Motor neuron (in vitro differentiated cells): ENCODE measurements around the gene SLC44A4. TPM values are rescaled to one million over a fixed set of nuclear protein-coding genes. Genes with fewer than 3 reads are reported as not detected.
"Not testable (repeated sequence)": the region's sequence is repeated elsewhere in the genome, so short reads cannot be mapped to it uniquely, and the experiment has no call there.

Source experiments
- ATAC-seq, 8 experiments: fragments of 200-7000 bp; cut with Tn5 transposase; replicated peaks in 6 of 8; 2 replicates each; pipeline ENCODE4 v1.8.0; 2021; ENCODE audit warnings: mild to moderate bottlenecking in 8 of 8, moderate library complexity in 8 of 8
- H3K27ac ChIP-seq, 2 donors: fragments of 250-450 bp; sonication (Bioruptor Pico); 2 replicates each; pipeline ENCODE4 v1.9.0; 2021; ENCODE audit warnings: antibody characterized with exemption in 2 of 2, mild to moderate bottlenecking in 2 of 2, moderate library complexity in 1 of 2
- H3K4me1 ChIP-seq, 2 donors: fragments of 250-450 bp; sonication (Bioruptor Pico); replicated peaks in 1 of 2; 2 replicates each; pipeline ENCODE4 v1.6.1; 2021; ENCODE audit warnings: antibody characterized with exemption in 2 of 2, mild to moderate bottlenecking in 2 of 2, moderate library complexity in 1 of 2
- H3K4me3 ChIP-seq, 5 donors: fragments of 250-450 bp; sonication (Bioruptor Pico); 2 replicates each; pipeline ENCODE4 v1.9.0; 2021; ENCODE audit warnings: antibody characterized with exemption in 5 of 5, mild to moderate bottlenecking in 5 of 5, moderate library complexity in 4 of 5
- WGBS, 10 experiments: fragments of 450-650 bp; shearing (Covaris generic); methylation state at CpG; one replicate each; pipeline ENCODE4 v1.0.0; 2022; 5-methylcytosine and 5-hydroxymethylcytosine counted together
- in situ Hi-C, 9 experiments: fragments of 400-800 bp; cut with MboI; loops; one replicate each; pipeline ENCODE4 v1.15.0; 2021; ENCODE audit warnings: low sequenced_read_pairs in 9 of 9, low pct_unique_long_range_greater_than_20kb in 2 of 9; ENCODE audit not compliant: unreplicated experiment in 9 of 9
- total RNA-seq, 8 experiments: library from RNA; unstranded; fragments of 300-600 nt; gene quantifications; 2 replicates each; pipeline versions ENCODE4 v1.2.3 to v1.2.4, GENCODE V29; 2022

Gene SLC44A4
- total RNA-seq, 8 experiments from 2014 or later = 0.07 to 1.0 (median 0.41) TPM; not detected in 1

DNA sequence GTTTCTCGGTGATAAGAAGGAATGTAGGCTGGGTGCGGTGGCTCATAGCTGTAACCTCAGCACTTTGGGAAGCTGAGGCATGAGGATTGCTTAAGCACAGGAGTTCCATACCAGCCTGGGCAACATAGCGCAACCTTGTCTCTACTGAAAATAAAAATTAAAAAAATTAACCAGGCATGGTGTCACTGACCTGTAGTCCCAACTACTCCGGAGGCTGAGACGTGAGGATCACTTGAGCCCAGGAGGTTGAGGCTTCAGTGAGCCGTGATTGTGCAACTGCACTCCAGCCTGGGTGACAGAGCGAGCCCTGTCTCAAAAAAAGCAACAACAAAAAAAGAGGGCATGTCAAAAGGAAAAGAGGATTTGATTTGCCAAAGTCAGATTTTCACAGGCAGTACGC, 20.1 kb downstream of the SLC44A4 start:
- no peak for ATAC-seq
- H3K27ac ChIP-seq = no peak overlapping the region
- in situ Hi-C loops = no loop called here
- 85 to 100% (median 96%) methylated on average over 1 to 7 of the region's 8 CpGs for WGBS, 10 experiments
- peaks cover 4% of the 10 kb centered on the region in 2 donors for H3K4me1 ChIP-seq
- H3K4me3 ChIP-seq = no peak overlapping the region

DNA sequence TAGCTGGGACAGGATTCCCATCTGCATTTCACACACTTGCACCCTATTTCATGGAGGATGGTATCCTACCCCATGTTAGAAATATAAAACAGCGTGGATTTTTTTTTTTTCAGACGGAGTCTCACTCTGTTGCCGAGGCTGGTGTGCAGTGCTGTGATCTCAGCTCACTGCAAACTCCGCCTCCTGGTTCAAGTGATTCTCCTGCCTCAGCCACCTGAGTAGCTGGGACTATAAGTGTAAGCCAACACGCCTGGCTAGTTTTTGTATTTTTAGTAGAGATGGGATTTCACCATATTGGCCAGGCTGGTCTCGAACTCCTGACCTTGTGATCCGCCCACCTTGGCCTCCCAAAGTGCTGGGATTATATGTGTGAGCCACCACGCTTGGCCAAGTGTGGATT, 21.0 kb downstream of the SLC44A4 start:
- H3K27ac ChIP-seq, H3K4me1 ChIP-seq, ATAC-seq, H3K4me3 ChIP-seq, in situ Hi-C loops: not testable (repeated sequence)
- 82 to 100% (median 94%) methylated on average over 2 to 8 of the region's 8 CpGs; no CpG with 5 or more reads in 2 of the 10 experiments for WGBS, 10 experiments

DNA sequence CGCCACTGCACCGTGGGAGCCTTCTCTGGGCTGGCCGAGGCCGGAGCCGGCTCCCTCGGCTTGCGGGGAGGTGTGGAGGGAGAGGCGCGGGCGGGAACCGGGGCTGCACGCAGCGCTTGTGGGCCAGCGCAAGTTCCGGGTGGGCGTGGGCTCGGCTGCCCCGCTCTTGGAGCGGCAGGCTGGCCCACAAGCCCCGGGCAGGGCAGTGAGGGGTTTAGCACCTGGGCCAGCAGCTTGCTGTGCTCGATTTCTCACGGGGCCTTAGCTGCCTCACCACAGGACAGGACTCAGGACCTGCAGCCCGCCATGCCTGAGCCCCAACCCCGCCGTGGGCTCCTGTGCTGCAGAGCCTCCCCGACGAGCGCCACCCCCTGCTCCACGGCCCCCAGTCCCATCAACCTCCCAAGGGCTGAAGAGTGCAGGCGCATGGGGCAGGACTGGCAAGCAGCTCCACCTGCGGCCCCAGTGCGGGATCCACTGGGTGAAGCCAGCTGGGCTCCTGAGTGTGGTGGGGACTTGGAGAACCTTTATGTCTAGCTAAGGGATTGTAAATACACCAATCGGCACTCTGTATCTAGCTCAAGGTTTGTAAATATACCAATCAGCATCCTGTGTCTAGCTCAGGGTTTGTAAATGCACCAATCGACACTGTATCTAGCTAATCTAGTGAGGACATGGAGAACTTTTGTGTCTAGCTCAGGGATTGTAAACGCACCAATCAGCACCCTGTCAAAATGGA, 26.6 kb downstream of the SLC44A4 start:
- H3K4me1 ChIP-seq, in situ Hi-C loops, H3K4me3 ChIP-seq, H3K27ac ChIP-seq: not testable (repeated sequence)
- peak in 6 of 8 experiments; percentile 12 to 46 (median 32) for ATAC-seq
- WGBS, 10 experiments = 40 to 100% (median 80%) methylated on average over 1 to 11 of the region's 35 CpGs; no CpG with 5 or more reads in 5 of the 10 experiments

DNA sequence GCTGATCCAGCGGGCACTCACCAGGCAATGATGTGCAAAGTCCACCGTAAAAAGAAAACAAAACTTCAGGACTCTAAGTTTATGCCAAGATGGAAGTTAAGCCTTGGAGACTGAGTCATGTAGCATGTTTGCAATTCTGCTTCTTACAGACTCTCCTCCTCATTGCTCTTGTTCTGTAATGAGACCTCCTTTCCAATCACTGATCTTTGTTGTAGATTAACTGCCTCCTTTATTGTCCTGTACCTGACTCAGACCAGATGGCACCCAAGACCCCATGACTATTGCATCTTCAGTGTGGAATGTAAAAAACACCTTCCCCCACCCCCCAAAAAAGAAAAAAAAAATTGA, 27.3 kb downstream of the SLC44A4 start:
- in situ Hi-C loops = no loop called here
- WGBS, 10 experiments = 20 to 93% (median 56%) methylated on average over 1 to 2 of the region's 2 CpGs; no CpG with 5 or more reads in 2 of the 10 experiments
- peak in 6 of 8 experiments; percentile 7 to 50 (median 24) for ATAC-seq
- no peaks in the 10 kb centered on the region for H3K4me1 ChIP-seq
- H3K4me3 ChIP-seq = no peak overlapping the region
- no peak overlapping the region for H3K27ac ChIP-seq

DNA sequence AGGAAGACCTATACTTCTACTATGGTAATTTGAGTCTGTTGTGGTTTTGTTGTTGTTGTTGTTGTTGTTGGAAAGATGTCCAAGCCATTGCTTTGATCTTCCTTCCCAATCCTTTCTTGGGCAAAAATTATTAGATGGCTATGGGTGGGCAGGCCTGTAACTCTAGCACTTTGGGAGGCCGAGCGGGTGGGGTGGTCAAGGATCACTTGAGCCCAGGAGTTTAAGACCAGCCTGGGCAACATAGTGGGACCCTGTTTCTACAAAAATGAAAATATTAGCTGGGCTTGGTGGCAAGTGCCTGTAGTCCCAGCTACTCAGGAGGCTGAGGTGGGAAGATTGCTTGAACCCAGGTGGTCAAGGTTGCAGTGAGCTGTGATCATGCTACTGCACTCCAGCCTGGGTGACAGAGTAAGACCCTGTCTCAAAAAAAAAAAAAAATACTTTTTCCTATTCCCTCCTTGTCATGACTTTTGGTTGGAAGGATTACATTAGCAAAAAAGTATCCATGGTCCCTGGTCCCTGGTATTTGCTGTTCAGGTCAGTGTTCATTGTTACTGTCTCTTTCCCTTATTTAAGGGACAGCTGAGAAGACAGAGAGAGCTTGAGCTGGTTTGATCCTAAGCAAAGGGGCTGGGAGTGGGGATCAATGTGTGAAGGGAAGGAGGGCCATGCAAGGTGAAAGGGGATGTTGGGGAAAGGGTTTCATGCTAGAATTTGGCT, 27.9 kb downstream of the SLC44A4 start:
- in situ Hi-C loops = no loop called here
- 75 to 100% (median 100%) methylated on average over 1 to 2 of the region's 2 CpGs; no CpG with 5 or more reads in 5 of the 10 experiments for WGBS, 10 experiments
- no peak overlapping the region for H3K27ac ChIP-seq
- peak in 1 of 8 experiments; percentile 6 for ATAC-seq
- no peaks in the 10 kb centered on the region for H3K4me1 ChIP-seq
- H3K4me3 ChIP-seq = no peak overlapping the region

DNA sequence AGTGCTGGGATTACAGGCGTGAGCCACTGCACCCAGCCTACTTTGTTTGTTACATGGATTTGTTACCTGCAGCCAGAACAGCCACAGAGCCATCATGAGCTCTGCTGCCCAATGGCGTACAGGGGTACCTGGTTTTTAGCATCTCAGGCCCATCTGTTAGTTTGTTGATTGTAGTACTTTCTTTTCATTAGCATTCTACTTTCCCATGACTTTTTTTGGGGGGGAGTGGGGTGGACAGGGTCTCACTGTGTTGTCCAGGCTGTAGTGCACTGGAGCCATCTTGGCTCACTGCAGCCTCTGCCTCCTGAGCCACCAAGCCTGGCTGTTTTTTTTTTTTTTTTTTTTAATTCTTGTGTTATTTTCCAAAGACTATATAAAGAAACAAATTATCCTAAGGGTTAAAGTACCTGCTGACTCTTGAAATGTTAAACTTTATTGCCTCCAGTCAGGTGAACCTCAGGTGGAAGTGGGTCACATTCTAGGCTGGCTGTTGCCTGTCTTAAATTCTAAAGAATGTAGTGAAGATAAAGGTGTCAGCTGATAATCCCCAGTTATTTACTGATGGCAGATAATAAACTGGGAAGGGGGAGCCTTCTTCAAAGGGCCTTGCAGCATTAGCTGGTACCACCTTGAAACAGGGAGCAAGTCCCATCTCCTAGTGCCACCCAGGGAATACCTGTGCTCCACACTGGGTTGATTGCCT, 31.4 kb downstream of the SLC44A4 start:
- H3K4me3 ChIP-seq = no peak overlapping the region
- ATAC-seq = no peak
- H3K4me1 ChIP-seq = no peaks in the 10 kb centered on the region
- WGBS, 10 experiments = 88 to 100% (median 90%) methylated on average over 1 to 2 of the region's 2 CpGs; no CpG with 5 or more reads in 5 of the 10 experiments
- in situ Hi-C loops = loop anchor here in 1 of 9 experiments (25.0 kb wide), 1 partner anchor 185 kb away; the partner anchor contains the start of genes APOM, BAG6, C6orf47 and CSNK2B
- H3K27ac ChIP-seq = no peak overlapping the region

DNA sequence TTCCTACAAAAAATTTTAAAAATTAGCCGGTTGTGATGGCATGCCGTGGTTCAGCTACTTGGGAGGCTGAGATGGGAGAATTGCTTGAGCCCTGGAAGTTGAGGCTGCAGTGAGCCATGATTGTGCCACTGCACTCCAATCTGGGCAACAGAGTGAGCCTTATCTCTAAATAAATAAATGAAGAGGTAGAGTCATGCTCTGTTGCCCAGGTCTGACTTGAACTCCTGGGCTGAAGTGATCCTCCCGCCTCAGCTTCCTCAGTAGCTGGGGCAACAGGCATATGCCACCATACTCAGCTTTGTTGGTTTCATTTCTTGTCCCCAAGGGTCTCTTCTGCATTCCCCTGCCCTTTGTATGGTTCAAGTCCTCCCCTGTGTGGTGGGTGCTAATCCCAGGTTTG, 34.3 kb downstream of the SLC44A4 start:
- WGBS, 10 experiments = 70 to 100% (median 100%) methylated on average over 1 to 3 of the region's 3 CpGs; no CpG with 5 or more reads in 5 of the 10 experiments
- Histone ChIP-seq H3K4me3 (no peak overlapping the region), H3K4me1 (no peaks in the 10 kb centered on the region), H3K27ac (no peak overlapping the region)
- in situ Hi-C loops = loop anchor here in 1 of 9 experiments (25.0 kb wide), 1 partner anchor 182 kb away; the partner anchor contains the start of genes APOM, BAG6, C6orf47 and CSNK2B
- peak in 1 of 8 experiments; percentile 6 for ATAC-seq

DNA sequence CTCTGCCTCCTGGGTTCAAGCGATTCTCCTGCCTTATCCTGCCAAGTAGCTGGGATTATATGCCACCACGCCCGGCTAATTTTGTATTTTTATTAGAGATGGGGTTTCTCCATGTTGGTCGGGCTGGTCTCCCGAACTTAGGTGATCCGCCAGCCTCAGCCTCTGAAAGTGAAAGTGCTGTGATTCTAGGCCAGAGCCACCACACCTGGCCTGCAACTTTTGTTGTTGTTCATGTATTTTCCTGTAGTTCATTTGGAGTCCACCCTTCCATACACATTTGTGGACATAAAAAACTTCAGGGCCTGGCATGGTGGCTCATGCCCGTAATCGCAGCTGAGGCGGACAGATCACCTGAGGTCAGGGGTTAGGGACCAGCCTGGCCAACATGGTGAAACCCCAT, 36.7 kb downstream of the SLC44A4 start:
- Histone ChIP-seq H3K4me3 (no peak overlapping the region), H3K4me1 (peaks cover 6 to 13% of the 10 kb centered on the region in 2 donors), H3K27ac (no peak overlapping the region)
- 80 to 100% (median 98%) methylated on average over 1 to 8 of the region's 9 CpGs; no CpG with 5 or more reads in 3 of the 10 experiments for WGBS, 10 experiments
- ATAC-seq = no peak
- in situ Hi-C loops = loop anchor here in 1 of 9 experiments (25.0 kb wide), 1 partner anchor 180 kb away; the partner anchor contains the start of genes APOM, BAG6, C6orf47 and CSNK2B

DNA sequence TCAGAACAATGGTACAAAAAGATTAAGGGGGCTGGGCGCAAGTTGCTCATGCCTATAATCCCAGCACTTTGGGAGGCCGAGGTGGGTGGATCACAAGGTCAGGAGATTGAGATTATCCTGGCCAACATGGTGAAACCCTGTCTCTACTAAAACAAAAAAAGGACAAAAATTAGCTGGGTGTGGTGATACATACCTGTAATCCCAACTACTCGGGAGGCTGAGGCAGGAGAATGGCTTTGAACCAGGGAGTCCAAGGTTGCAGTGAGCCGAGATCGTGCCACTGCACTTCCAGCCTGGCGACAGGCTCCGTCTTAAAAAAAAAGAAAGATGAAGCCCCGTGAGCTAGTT, 39.0 kb downstream of the SLC44A4 start:
- not testable (repeated sequence) for H3K27ac ChIP-seq, H3K4me3 ChIP-seq, ATAC-seq
- in situ Hi-C loops = loop anchor here in 1 of 9 experiments (25.0 kb wide), 1 partner anchor 177 kb away; the partner anchor contains the start of genes APOM, BAG6, C6orf47 and CSNK2B
- peaks cover 17 to 25% of the 10 kb centered on the region in 2 donors for H3K4me1 ChIP-seq
- WGBS, 10 experiments = 73 to 100% (median 90%) methylated on average over 1 to 8 of the region's 8 CpGs; no CpG with 5 or more reads in 1 of the 10 experiments

DNA sequence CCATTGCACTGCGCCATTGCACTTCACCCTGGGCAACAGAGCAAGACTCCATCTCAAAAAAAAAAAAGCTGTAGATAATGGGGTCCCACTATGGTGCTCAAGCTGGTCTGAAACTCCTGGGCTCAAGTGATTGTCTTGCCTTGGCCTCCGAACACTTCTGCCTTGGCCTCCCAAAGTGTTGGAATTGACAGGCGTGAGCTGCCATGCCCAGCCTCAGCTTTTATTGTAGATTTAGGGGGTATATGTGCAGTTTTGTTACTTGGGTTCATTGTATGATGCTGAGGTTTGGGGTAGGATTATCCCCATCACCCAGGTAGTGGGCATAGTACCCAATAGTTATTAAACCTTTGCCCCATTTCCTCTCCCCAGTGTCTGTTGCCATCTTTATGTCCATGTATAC, 39.8 kb downstream of the SLC44A4 start:
- Histone ChIP-seq H3K27ac (no peak overlapping the region), H3K4me1 (peaks cover 20 to 25% of the 10 kb centered on the region in 2 donors), H3K4me3 (no peak overlapping the region)
- WGBS, 10 experiments = 67 to 100% (median 100%) methylated on average over 1 of the region's 3 CpGs; no CpG with 5 or more reads in 5 of the 10 experiments
- ATAC-seq = no peak
- in situ Hi-C loops = loop anchor here in 1 of 9 experiments (25.0 kb wide), 1 partner anchor 177 kb away; the partner anchor contains the start of genes APOM, BAG6, C6orf47 and CSNK2B

DNA sequence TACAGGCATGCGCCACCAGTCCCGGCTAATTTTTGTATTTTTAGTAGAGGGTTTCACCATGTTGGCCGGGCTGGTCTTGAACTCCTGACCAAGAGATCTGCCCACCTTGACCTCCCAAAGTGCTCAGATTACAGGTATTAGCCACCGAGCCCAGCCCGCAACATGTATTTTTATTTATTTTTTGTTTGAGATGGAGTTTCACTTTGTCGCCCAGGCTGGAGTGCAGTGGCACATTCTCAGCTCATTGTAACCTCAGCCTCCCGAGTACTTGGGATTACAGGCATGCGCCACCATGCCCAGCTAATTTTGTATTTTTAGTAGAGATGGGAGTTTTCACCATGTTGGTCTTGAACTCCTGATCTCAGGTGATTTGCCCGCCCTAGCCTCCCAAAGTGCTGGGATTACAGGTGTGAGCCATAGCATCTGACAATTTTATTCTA, 40.7 kb downstream of the SLC44A4 start:
- ATAC-seq, H3K4me3 ChIP-seq, H3K27ac ChIP-seq: not testable (repeated sequence)
- in situ Hi-C loops = loop anchor here in 1 of 9 experiments (25.0 kb wide), 1 partner anchor 176 kb away; the partner anchor contains the start of genes APOM, BAG6, C6orf47 and CSNK2B
- 62 to 100% (median 94%) methylated on average over 1 to 6 of the region's 9 CpGs; no CpG with 5 or more reads in 2 of the 10 experiments for WGBS, 10 experiments
- H3K4me1 ChIP-seq = peaks cover 23 to 25% of the 10 kb centered on the region in 2 donors

DNA sequence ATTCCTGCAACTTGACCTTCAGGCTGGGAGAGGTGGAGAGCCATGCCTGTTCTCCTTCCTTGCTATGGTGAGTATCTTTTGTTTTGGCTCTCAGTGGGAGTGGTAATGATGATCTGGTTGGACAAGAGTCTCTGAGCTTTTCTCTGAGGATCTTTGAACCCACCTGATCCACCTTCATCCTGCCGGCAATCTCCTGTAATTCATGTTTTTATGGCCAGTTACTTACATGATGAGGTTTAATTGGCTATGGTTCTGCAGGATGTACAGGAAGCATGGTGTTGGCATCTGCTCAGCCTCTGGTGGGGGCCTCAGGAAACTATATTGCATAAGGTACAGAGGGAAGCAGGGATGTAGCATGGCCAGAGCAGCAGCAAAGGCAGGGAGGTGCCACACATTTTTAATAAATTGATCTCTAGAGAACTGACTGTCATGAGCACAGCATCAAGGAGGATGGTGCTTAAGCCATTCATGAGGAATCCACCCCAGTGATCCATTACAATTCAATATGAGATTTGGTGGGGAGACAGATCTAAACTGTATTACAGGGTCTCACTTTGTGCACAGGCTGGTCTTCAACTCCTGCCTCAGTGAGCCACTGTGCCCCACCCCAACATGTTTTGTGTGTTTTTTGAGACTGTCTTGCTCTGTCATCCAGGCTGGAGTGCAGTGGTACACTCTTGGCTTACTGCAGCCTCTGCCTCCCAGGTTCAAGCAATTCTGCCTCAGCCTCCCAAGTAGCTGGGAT, 41.3 kb downstream of the SLC44A4 start:
- Histone ChIP-seq H3K4me3 (peak overlapping the region in 1 of 5 donors; percentile 3), H3K27ac (no peak overlapping the region), H3K4me1 (peaks cover 23 to 25% of the 10 kb centered on the region in 2 donors)
- WGBS, 10 experiments = 0 to 80% (median 53%) methylated on average over 1 of the region's 1 CpG; no CpG with 5 or more reads in 6 of the 10 experiments
- in situ Hi-C loops = loop anchor here in 1 of 9 experiments (25.0 kb wide), 1 partner anchor 175 kb away; the partner anchor contains the start of genes APOM, BAG6, C6orf47 and CSNK2B
- no peak for ATAC-seq
